ENCODE results near the gene UQCC2.
A peak's percentile ranks its signal among the peaks of the same experiment; 100 is the strongest.

UQCC2 gene

GRCh38 chr6:33711140-33712129 is at the start of gene UQCC2:
Gene UQCC2, minus strand, starts transcription at chr6:33711700. Its CDS starts 14 bp downstream, at chr6:33711686.
- peak; percentile 97 for DNase-seq (ENCODE audit: low spot score)

GRCh38 chr6:33759887-33760629 is 48.6 kb upstream of the UQCC2 start:
- DNase-seq (ENCODE audit: low spot score), result no peak

- DNase-seq (ENCODE audit: low spot score), result no peak
Observed at GRCh38 chr6:33758815-33759216, 47.3 kb upstream of the UQCC2 start.

- no peak for DNase-seq (ENCODE audit: low spot score)
Observed at GRCh38 chr6:33757906-33758305, 46.4 kb upstream of the UQCC2 start.

GRCh38 chr6:33757113-33757512 is 45.6 kb upstream of the UQCC2 start:
- no peak for DNase-seq (ENCODE audit: low spot score)

- DNase-seq (ENCODE audit: low spot score), result no peak
Observed at GRCh38 chr6:33756211-33756954, 44.9 kb upstream of the UQCC2 start.

- peak; percentile 44 for DNase-seq (ENCODE audit: low spot score)
Observed at GRCh38 chr6:33755070-33755869, 43.8 kb upstream of the UQCC2 start.

- DNase-seq (ENCODE audit: low spot score), result no peak
Observed at GRCh38 chr6:33754222-33754621, 42.7 kb upstream of the UQCC2 start.

- DNase-seq (ENCODE audit: low spot score), result no peak
Observed at GRCh38 chr6:33752646-33753015, 41.1 kb upstream of the UQCC2 start.

GRCh38 chr6:33751771-33752645 is 40.5 kb upstream of the UQCC2 start:
- no peak for DNase-seq (ENCODE audit: low spot score)

- DNase-seq (ENCODE audit: low spot score), result no peak
Observed at GRCh38 chr6:33750244-33750991, 38.9 kb upstream of the UQCC2 start.

GRCh38 chr6:33749401-33749800 is 37.9 kb upstream of the UQCC2 start:
- no peak for DNase-seq (ENCODE audit: low spot score)

- no peak for DNase-seq (ENCODE audit: low spot score)
Observed at GRCh38 chr6:33748841-33749240, 37.3 kb upstream of the UQCC2 start.

GRCh38 chr6:33747823-33748222 is 36.3 kb upstream of the UQCC2 start:
- DNase-seq (ENCODE audit: low spot score), result no peak

GRCh38 chr6:33746651-33747100 is 35.2 kb upstream of the UQCC2 start, which contains the start of gene IP6K3:
Gene IP6K3, minus strand, starts transcription at chr6:33746905. Its CDS starts 11,429 bp downstream, at chr6:33735476.
- DNase-seq (ENCODE audit: low spot score), result no peak

GRCh38 chr6:33746036-33746600 is 34.6 kb upstream of the UQCC2 start:
- peak; percentile 77 for DNase-seq (ENCODE audit: low spot score)

- DNase-seq (ENCODE audit: low spot score), result peak; percentile 47
Observed at GRCh38 chr6:33745548-33745947, 34.0 kb upstream of the UQCC2 start.

- DNase-seq (ENCODE audit: low spot score), result no peak
Observed at GRCh38 chr6:33744895-33745546, 33.5 kb upstream of the UQCC2 start.
